Liver (tissue), 9 donors: ENCODE data around the gene DRAP1. TPM values are rescaled to one million over a fixed set of nuclear protein-coding genes. Genes with fewer than 3 reads are reported as not detected.

Experiments used
- DNase-seq: peaks from one replicate; pipeline ENCODE4 v3.0.0-alpha.2; 2017; ENCODE audit warnings: low spot score
- H3K27ac ChIP-seq, 2 donors: one replicate each; pipeline ENCODE4 v1.7.0; 2013; ENCODE audit warnings: inconsistent platforms in 2 of 2, low read length in 2 of 2, control low read depth in 1 of 2, low read depth in 1 of 2, mild to moderate bottlenecking in 1 of 2
- H3K27me3 ChIP-seq, 4 donors: one replicate each; pipeline versions ENCODE4 v1.6.1 to v1.7.0; 2013; ENCODE audit warnings: low read length in 3 of 4, inconsistent platforms in 1 of 4, mild to moderate bottlenecking in 1 of 4, moderate library complexity in 1 of 4; ENCODE audit not compliant: control insufficient read depth in 4 of 4, insufficient read depth in 4 of 4
- H3K36me3 ChIP-seq, 4 donors: one replicate each; pipeline versions ENCODE4 v1.6.1 to v1.7.0; 2013; ENCODE audit warnings: low read length in 3 of 4, mild to moderate bottlenecking in 3 of 4, low read depth in 1 of 4, moderate library complexity in 1 of 4; ENCODE audit not compliant: control insufficient read depth in 4 of 4, insufficient read depth in 3 of 4
- H3K4me1 ChIP-seq, 4 donors: one replicate each; pipeline versions ENCODE4 v1.6.1 to v1.7.0; 2013; ENCODE audit warnings: low read length in 3 of 4, mild to moderate bottlenecking in 3 of 4, moderate library complexity in 1 of 4; ENCODE audit not compliant: control insufficient read depth in 4 of 4, insufficient read depth in 4 of 4
- H3K4me3 ChIP-seq, 3 donors: one replicate each; pipeline versions ENCODE4 v1.6.1 to v1.7.0; 2013; ENCODE audit warnings: low read length in 3 of 3, control low read depth in 1 of 3, low read depth in 1 of 3, mild to moderate bottlenecking in 1 of 3
- H3K9ac ChIP-seq, 2 donors: one replicate each; pipeline ENCODE4 v1.7.0; 2013; ENCODE audit warnings: low read length in 2 of 2, mild to moderate bottlenecking in 2 of 2, moderate library complexity in 2 of 2, control low read depth in 1 of 2, low read depth in 1 of 2
- H3K9me3 ChIP-seq, 4 donors: one replicate each; pipeline versions ENCODE4 v1.6.1 to v1.7.0; 2013; ENCODE audit warnings: low read length in 3 of 4; ENCODE audit not compliant: control insufficient read depth in 4 of 4
- ATF3 ChIP-seq: IDR thresholded peaks from 2 replicates; pipeline ENCODE4 v1.6.1; 2016; ENCODE audit warnings: antibody characterized with exemption
- CTCF ChIP-seq: fragments of 150-350 bp; IDR thresholded peaks from 2 replicates; pipeline ENCODE4 v1.5.1; 2017; ENCODE audit warnings: improper control_type of control experiment, low read depth, low read length; ENCODE audit not compliant: missing input control
- EGR1 ChIP-seq, 2 donors: IDR thresholded peaks; 2 replicates each; pipeline ENCODE4 v1.6.1; 2016 to 2018; ENCODE audit warnings: antibody characterized with exemption in 2 of 2, low read depth in 2 of 2
- FOXA1 ChIP-seq: IDR thresholded peaks from 2 replicates; pipeline ENCODE4 v1.6.1; 2016; ENCODE audit warnings: antibody characterized with exemption
- FOXA2 ChIP-seq: IDR thresholded peaks from 2 replicates; pipeline ENCODE4 v1.6.1; 2016; ENCODE audit warnings: antibody characterized with exemption
- GABPA ChIP-seq, 2 donors: IDR thresholded peaks in 1 of 2; conservative IDR thresholded peaks in 1 of 2; 2 replicates each; pipeline ENCODE4 v1.6.1; 2016; ENCODE audit warnings: antibody characterized with exemption in 2 of 2, mild to moderate bottlenecking in 1 of 2, moderate library complexity in 1 of 2
- HNF4A ChIP-seq, 2 donors: conservative IDR thresholded peaks; 2 replicates each; pipeline ENCODE4 v1.6.1; 2016; ENCODE audit warnings: antibody characterized with exemption in 2 of 2, mild to moderate bottlenecking in 2 of 2
- HNF4G ChIP-seq: IDR thresholded peaks from 2 replicates; pipeline ENCODE4 v1.6.1; 2016; ENCODE audit warnings: antibody characterized with exemption
- JUND ChIP-seq, 2 donors: IDR thresholded peaks; 2 replicates each; pipeline ENCODE4 v1.6.1; 2016; ENCODE audit warnings: antibody characterized with exemption in 2 of 2
- NR2F2 ChIP-seq: IDR thresholded peaks from 2 replicates; pipeline ENCODE4 v1.6.1; 2016; ENCODE audit warnings: antibody characterized with exemption
- RAD21 ChIP-seq, 2 donors: IDR thresholded peaks; 2 replicates each; pipeline ENCODE4 v1.6.1; 2016; ENCODE audit warnings: antibody characterized with exemption in 2 of 2, mild to moderate bottlenecking in 2 of 2
- REST ChIP-seq: IDR thresholded peaks from 2 replicates; pipeline ENCODE4 v1.6.1; 2016; ENCODE audit warnings: antibody characterized with exemption, mild to moderate bottlenecking
- RXRA ChIP-seq, 2 donors: IDR thresholded peaks; 2 replicates each; pipeline ENCODE4 v1.6.1; 2017 to 2018; ENCODE audit warnings: antibody characterized with exemption in 2 of 2, mild to moderate bottlenecking in 1 of 2
- SP1 ChIP-seq: IDR thresholded peaks from 2 replicates; pipeline ENCODE4 v1.6.1; 2018; ENCODE audit warnings: antibody characterized with exemption, mild to moderate bottlenecking
- YY1 ChIP-seq: IDR thresholded peaks from 2 replicates; pipeline ENCODE4 v1.6.1; 2016; ENCODE audit warnings: antibody characterized with exemption, mild to moderate bottlenecking
- WGBS: extraction: QIAGEN DNeasy Blood & Tissue Kit; methylation state at CpG from one replicate; pipeline ENCODE4 v1.1.7; 2013; 5-methylcytosine and 5-hydroxymethylcytosine counted together
- polyA plus RNA-seq, 2 donors: library from polyadenylated mRNA; stranded (reverse) in 1 of 2; unstranded in 1 of 2; fragments of 200-250 nt in 1 of 2; fragments of >200 nt in 1 of 2; fragmentation: Nextera tagmentation in 1 of 2; extraction: Ambion mirVana in 1 of 2; gene quantifications; one replicate each; pipeline versions ENCODE4 v1.2.1 to v1.2.3, GENCODE V29; 2013 to 2015
- total RNA-seq, 2 donors: library from RNA; depleted of rRNA; stranded (reverse); fragments of >200 nt; gene quantifications; one replicate each; pipeline ENCODE4 v1.2.3, GENCODE V29; 2014
- TF ChIP-seq, protein P1 (sequence below): IDR thresholded peaks from 2 replicates; pipeline ENCODE4 v1.6.1; 2016; ENCODE audit warnings: antibody characterized with exemption
- TF ChIP-seq, protein P2 (sequence below): IDR thresholded peaks from 2 replicates; pipeline ENCODE4 v1.6.1; 2016; ENCODE audit warnings: antibody characterized with exemption
- donor health status: healthy.
- donor health status: healthy.
- donor health status: healthy.
- donor health status: healthy.
- donor health status: healthy.

The DRAP1 gene
- total and polyA plus RNA-seq, 4 donors: 18.1 to 57.3 (median 42.3) TPM

DNA sequence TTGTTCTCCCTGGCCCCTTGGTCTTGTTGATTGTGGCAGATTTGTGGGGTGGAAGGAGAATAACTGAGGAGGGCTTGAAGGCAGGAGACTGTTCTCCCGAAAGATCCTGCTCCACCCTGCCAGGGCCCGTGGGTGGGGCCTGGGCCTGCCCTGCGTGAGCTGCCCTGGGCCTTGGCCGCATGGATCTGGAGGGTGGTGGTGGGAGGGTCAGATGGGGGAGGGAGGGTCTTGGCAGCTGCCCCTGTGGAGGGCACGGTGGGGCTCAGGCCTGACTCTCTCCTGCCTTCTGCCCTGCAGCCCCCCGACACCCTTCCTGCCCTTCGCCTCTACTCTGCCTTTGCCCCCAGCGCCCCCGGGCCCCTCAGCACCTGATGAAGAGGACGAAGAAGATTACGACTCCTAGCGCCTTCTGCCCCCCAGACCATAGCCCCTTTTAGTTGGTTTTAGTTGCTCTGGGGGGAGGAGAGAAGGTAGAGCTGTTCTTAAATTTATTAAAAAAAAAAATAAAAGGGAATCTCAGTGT, 1.9 kb downstream of the DRAP1 start:
- no peak overlapping the region for H3K9ac ChIP-seq
- no peaks in the 10 kb centered on the region for H3K27me3 ChIP-seq
- no peak overlapping the region for H3K27ac ChIP-seq
- H3K36me3 ChIP-seq: peaks cover 0 to 9% (median 4%) of the 10 kb centered on the region in 4 donors
- WGBS: 94% methylated on average over 12 of the region's 12 CpGs
- no peak overlapping the region for H3K4me3 ChIP-seq
- no peak for DNase-seq
- no peaks in the 10 kb centered on the region for H3K9me3 ChIP-seq
- H3K4me1 ChIP-seq: peaks cover 7 to 31% (median 21%) of the 10 kb centered on the region in 4 donors
- TF ChIP-seq YY1 (no peak), JUND (IDR thresholded peaks at IDR 0.05) (no peak), ATF3 (no peak), RXRA (IDR thresholded peaks at IDR 0.05) (no peak), RAD21 (IDR thresholded peaks at IDR 0.05) (no peak), CTCF (no peak), REST (no peak), SP1 (no peak), HNF4A (conservative IDR thresholded peaks at IDR 0.05) (no peak), EGR1 (IDR thresholded peaks at IDR 0.05; ENCODE audit: low read depth in 2 of 2) (no peak), FOXA2 (no peak), GABPA (IDR thresholded peaks at IDR 0.05 in 1 of 2, conservative IDR thresholded peaks at IDR 0.05 in 1 of 2) (no peak), FOXA1 (no peak), NR2F2 (no peak), HNF4G (no peak)
- TF ChIP-seq, protein P1, sequence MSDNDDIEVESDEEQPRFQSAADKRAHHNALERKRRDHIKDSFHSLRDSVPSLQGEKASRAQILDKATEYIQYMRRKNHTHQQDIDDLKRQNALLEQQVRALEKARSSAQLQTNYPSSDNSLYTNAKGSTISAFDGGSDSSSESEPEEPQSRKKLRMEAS: no peak
- TF ChIP-seq, protein P2, sequence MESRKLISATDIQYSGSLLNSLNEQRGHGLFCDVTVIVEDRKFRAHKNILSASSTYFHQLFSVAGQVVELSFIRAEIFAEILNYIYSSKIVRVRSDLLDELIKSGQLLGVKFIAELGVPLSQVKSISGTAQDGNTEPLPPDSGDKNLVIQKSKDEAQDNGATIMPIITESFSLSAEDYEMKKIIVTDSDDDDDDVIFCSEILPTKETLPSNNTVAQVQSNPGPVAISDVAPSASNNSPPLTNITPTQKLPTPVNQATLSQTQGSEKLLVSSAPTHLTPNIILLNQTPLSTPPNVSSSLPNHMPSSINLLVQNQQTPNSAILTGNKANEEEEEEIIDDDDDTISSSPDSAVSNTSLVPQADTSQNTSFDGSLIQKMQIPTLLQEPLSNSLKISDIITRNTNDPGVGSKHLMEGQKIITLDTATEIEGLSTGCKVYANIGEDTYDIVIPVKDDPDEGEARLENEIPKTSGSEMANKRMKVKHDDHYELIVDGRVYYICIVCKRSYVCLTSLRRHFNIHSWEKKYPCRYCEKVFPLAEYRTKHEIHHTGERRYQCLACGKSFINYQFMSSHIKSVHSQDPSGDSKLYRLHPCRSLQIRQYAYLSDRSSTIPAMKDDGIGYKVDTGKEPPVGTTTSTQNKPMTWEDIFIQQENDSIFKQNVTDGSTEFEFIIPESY: no peak
